ENCODE data around the gene TRPM3. TPM values are rescaled to one million over a fixed set of nuclear protein-coding genes. Genes with fewer than 3 reads are reported as not detected.

Gene TRPM3
- total RNA-seq, 4 donors from 2014 or later = under 0.01 to 0.26 (median under 0.01) TPM

DNA sequence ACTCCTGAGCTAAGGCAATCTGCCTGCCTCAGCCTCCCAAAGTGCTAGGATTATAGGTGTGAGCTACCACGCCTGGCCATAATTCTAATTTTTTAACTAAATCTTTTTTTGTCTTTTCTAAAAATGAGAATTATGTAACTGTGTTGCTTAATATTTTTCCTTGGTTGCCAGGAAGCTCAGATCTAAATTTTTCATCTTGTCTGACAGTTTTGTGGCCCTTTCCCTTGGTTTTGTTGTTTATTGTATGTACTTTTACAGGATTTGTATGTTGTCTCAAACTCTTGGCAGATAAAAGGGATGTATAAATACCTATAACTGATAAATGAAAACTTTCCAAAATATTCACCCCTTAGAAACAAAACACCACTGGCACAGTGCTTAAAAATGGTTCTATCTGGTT lies 618.7 kb downstream of the TRPM3 start:
- no peak for DNase-seq
- Histone ChIP-seq H3K27ac (peak overlapping the region in 2 of 4 donors; percentile 49 to 57), H3K4me3 (no peak overlapping the region), H3K36me3 (no peaks in the 10 kb centered on the region), H3K27me3 (no peaks in the 10 kb centered on the region), H3K4me1 (peaks cover 0 to 14% (median 8%) of the 10 kb centered on the region in 3 donors), H3K9me3 (no peaks in the 10 kb centered on the region)
- 14 to 36% methylated on average over 1 of the region's 1 CpG for WGBS, 2 donors
- intact Hi-C loops (cut with DNase I) = no loop called here
- TF ChIP-seq POLR2A (IDR thresholded peaks at IDR 0.05) (no peak), CTCF (IDR thresholded peaks at IDR 0.05) (no peak)

GRCh38 chr9:70500793-70501192 lies 620.6 kb downstream of the TRPM3 start:
- H3K27ac ChIP-seq = no peak overlapping the region
- no peaks in the 10 kb centered on the region for H3K36me3 ChIP-seq
- no peak for DNase-seq
- no peaks in the 10 kb centered on the region for H3K27me3 ChIP-seq
- H3K4me3 ChIP-seq = no peak overlapping the region
- H3K9me3 ChIP-seq = no peaks in the 10 kb centered on the region
- TF ChIP-seq CTCF (IDR thresholded peaks at IDR 0.05) = no peak
- TF ChIP-seq POLR2A (IDR thresholded peaks at IDR 0.05) = no peak
- H3K4me1 ChIP-seq = peaks cover 0 to 14% (median 8%) of the 10 kb centered on the region in 3 donors
- 50% methylated on average over 1 of the region's 1 CpG for WGBS, 2 donors
- intact Hi-C loops (cut with DNase I) = no loop called here

- peaks cover 0 to 14% (median 8%) of the 10 kb centered on the region in 3 donors for H3K4me1 ChIP-seq
- TF ChIP-seq CTCF (IDR thresholded peaks at IDR 0.05) (no peak), POLR2A (IDR thresholded peaks at IDR 0.05) (no peak)
- 45 to 59% methylated on average over 1 of the region's 1 CpG for WGBS, 2 donors
- no peak overlapping the region for H3K4me3 ChIP-seq
- no peaks in the 10 kb centered on the region for H3K27me3 ChIP-seq
- DNase-seq = no peak
- no peak overlapping the region for H3K27ac ChIP-seq
- H3K36me3 ChIP-seq = no peaks in the 10 kb centered on the region
- no peaks in the 10 kb centered on the region for H3K9me3 ChIP-seq
- intact Hi-C loops (cut with DNase I) = no loop called here
These were observed 621.8 kb downstream of the TRPM3 start for GRCh38 chr9:70499621-70500020.

DNA sequence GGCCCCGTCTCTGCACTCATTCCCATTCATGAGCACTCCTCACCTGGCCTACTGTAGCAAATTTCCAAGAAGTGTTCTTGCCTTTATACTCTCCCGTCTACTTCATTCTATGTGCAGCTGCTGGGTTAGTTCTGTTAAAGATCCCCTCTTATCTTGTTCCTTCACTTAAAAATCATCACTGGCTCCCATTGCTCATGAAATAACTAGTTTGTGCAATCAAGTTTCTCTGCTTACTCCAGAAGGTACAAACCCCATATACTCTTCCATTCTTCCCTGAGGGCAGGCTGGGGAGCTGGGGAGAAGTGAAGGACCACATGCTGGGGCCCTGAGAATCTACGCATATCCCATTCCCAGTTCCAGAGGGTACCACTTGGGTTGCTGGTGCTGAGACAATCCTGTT lies 622.6 kb downstream of the TRPM3 start:
- Histone ChIP-seq H3K27ac (no peak overlapping the region), H3K4me1 (peaks cover 0 to 16% (median 8%) of the 10 kb centered on the region in 3 donors), H3K9me3 (no peaks in the 10 kb centered on the region), H3K27me3 (no peaks in the 10 kb centered on the region), H3K36me3 (no peaks in the 10 kb centered on the region), H3K4me3 (no peak overlapping the region)
- 94 to 100% methylated on average over 3 of the region's 3 CpGs for WGBS, 2 donors
- no peak for TF ChIP-seq CTCF (IDR thresholded peaks at IDR 0.05)
- TF ChIP-seq POLR2A (IDR thresholded peaks at IDR 0.05) = no peak
- intact Hi-C loops (cut with DNase I) = no loop called here
- no peak for DNase-seq

DNA sequence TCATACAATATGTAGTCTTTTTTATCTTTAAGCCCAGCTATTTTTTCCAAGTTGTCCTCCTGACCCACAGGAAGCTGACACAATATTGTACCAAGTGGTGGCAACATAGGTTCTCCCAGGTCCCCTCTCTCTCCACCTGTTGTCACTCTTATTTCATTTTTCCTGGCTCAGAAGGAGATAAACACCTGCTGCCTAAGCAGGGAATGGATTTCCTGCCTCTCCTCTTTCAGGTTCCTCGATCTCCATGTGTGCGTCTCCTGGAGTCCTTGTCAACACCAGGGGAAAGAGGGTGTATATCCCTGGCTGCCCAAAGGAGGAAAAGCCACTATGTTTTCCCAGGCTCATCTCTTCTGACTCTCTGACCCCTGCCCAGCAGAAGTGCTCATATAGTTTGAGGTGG lies 625.2 kb downstream of the TRPM3 start:
- Histone ChIP-seq H3K9me3 (no peaks in the 10 kb centered on the region), H3K4me3 (no peak overlapping the region), H3K36me3 (no peaks in the 10 kb centered on the region), H3K27ac (no peak overlapping the region), H3K27me3 (no peaks in the 10 kb centered on the region), H3K4me1 (peaks cover 4 to 24% (median 10%) of the 10 kb centered on the region in 3 donors)
- no peak for DNase-seq
- TF ChIP-seq CTCF (IDR thresholded peaks at IDR 0.05) = no peak
- intact Hi-C loops (cut with DNase I) = no loop called here
- 79 to 93% methylated on average over 2 of the region's 2 CpGs for WGBS, 2 donors

Data from esophagus squamous epithelium (tissue), 5 donors.